CD4-positive, alpha-beta T cell treated with Interleukin-15 for 1 hour (primary cell): ENCODE results near the gene DUOX1.

Experiments
- DNase-seq: peaks from one replicate; pipeline ENCODE4 v3.0.0-alpha.2; 2020

The DUOX1 gene

DNA sequence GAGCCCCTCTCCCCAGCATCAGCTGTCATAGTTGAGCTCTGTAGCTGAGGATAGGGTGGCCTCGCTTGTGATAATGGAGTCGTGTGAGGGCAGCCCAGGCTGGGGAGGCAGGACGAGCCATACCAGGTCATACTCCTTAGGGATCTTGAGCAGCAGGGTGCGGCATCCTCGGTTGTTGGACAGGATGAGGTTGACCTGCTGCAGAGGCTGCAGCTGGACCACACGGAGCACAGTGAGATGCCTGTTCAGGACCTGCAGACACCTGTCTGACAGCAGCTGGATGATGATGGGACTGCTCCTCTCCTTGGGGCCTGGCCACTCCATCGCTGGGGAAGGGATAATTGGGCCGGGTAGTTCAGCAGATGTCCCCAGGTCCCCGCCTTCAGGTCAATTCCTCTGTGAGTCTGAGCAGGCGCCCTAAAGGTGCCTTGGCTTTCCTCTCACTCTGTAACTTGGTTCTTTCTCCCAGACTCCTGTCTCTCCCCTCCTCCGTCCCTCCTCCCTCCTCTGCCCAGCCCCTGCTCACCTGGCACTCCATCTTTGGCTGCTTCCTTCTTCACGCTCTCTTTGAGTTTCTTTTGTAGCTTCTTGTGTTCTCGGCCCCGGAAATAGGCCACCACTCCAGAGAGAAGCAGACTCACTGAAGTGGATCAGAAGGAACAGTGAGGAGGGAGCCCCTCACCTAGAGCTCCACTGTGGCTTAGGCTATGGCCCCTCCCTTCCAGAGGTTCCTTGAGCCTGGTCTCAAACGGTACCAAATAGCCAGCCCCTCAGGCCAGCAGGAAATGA is 23.6 kb upstream of the DUOX1 start:
- DNase-seq = no peak

DNA sequence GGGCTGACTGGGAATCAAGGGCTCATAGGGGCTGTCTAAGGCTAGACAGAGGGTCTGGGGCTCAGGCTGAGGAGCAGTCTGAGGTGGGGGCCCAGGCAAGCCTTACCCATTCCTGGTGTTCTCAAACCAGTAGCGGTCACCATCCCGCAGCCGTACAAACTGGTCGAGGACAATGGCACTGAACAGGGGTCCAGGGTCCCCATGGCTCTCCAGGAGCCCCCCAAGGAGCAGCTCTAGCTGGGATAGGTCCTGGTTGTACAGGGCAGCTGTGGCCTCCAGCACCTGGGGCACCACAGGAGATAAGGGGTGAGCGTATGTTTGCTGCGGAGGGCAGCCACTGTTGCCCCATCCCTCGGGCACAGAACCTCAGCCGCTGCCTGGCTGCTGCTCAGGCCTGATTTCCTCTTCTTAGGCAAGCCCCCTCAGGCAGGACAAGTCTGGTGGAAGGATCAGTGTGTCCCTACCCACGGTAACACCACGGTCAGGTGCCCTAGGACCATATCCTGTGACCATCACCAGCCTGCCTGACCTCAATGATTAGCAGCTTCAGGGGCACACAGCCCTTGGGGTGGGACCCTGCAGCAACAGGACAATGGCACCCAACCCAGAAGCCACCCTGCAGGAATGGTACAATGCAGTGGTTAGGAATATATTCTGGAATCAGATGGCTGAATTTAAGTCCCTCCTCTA is 21.7 kb upstream of the DUOX1 start:
- no peak for DNase-seq

DNA sequence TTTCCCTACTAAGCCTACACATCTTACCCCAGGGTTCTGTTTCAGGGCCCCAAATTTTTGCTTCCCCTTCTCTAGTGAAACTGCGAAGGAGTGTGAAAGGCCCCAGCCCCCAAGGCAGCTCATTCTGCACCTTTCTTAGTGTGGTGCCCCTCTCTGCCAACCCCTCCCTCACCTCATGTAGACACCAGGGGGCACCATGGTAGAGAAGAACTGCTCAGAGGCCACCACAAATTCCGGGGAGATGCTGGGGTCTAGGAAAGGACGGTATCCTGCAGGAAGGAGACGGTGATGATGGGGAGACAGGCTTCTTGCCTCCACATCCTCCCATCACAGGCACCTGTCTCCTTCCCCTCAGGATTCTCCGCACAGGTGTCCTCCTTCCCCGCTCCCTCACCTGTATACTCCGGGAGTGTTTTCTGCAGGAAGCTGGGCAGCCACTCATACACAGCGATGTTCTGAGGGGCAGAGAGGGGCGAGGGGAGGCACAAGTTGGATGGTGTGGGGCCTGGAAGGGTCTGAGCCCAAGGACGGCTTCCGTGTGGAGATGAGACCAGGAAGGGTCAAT is 19.5 kb upstream of the DUOX1 start:
- no peak for DNase-seq

DNA sequence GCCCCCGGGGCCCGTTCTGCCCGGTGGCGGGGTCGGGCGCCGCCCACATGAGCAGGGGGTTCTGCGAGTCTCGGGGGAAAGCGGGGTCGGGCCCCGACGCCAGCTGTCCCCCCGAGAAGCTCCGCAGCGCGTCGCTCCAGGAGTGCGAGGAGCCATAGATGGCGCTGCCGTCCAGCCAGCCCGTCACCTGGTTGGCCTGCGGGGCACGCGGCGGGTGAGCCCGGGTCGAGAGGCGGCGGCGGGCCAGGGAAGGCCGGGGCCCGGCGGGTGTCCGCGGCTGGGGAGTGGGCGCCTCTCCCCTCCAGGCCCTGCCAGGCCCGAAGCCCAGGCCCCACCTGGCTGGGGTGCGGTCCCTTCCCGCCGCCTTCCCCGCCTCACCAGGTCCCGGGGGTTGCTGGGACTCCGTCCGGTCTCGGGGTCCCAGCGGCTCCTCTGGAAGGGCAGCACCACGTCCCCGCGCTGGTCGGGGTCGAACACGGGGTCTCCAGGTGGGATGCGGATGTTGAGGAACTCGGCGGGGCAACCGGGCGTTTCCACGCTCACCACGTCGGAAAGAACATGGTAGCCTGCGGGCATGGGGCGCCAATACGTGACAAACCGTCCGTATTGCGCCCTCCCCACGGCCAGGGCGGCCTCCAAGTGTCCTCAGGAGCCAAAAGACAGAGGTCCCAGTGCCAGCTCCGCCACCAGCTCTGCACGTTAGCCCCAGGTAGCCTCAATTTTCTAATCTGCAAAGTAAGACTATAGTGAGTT is 18.2 kb upstream of the DUOX1 start:
- no peak for DNase-seq

DNA sequence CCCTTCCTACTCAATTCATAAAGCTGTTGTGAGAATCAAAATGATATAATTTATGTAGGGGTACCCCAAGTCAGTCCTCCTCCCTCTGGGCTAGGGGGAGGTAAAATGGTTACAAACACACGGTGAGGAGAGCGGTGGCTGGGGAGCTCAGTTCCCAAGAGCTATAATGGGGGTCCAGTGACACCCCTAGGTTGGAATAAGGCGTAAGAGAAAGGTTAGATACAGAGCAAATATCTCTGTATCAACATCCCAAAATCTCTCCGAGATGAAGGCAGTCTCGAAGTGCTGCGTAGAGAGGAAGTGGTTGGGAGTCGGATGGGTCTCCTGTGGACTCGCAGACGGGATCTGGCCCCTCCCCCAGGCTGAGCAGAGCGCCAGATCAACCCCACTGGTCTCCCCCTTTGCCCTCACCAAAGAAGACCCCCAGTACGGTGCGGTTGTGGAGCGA is 17.6 kb upstream of the DUOX1 start:
- no peak for DNase-seq

DNA sequence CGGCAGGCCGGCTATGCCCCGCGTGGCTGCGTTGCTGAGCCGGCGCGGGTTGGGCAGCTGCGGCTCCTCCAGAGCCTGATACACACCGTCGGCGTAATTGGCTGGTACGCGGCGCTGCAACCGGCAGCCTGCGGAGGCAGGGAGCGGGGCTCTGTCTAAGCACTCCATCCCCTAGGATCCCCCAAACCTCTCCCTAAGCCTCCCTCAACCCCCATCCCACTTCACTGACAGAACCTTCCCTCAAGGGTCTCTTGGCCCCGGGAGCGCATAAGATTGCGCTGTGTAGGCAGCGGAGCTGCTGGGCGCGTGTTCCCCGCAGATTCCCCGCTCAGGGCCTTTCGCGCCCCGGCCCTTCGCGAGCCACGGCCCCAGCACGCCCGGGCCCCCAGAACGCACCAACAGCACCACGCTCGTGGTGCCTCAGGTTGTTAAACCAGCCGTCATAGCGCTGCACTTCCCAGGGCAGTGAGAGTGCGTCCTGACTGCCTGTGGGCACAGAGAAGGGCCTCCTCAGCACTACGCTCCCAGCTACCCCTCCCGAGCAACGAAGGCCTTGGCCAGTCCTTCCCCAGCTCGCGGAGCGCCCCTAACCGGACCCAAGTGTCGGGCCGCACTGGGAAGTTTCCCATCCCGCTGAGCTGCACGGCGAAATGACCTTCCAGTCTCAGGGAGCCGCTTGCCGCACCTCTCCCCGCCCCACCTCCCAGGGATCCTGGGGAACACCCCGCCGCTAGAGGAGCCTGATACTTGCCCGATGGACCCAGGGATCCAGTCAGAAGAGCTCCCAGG is 17.0 kb upstream of the DUOX1 start:
- no peak for DNase-seq

DNA sequence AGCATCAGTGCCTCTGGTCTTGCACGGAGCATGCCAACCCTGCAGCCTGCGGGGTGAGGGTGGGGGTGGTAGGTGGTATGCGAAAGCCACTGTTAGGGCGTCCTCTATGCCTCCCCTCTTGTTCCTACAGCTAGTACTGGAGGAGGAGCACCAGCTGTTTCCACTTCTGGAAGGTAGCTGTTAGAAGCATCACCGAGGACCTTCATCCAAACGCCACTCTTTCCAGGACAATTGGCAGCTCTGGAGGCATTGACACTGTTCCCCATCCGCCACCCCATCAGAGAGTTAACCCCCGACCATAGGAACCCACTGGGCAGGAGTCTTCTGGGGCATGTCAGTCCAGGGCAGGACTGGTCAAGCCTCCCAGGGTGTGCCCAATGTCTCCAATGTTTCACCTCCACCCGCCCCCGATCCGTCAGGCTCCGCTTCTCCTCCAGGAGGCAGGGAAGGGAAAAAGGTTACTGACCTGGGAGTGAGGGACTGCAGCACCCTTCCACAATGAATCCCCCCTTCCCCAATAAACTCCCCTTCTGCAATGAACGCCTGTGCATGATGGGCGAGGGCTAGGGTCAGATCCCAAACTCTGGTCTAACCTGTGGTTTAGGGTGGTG is 16.3 kb upstream of the DUOX1 start:
- no peak for DNase-seq

DNA sequence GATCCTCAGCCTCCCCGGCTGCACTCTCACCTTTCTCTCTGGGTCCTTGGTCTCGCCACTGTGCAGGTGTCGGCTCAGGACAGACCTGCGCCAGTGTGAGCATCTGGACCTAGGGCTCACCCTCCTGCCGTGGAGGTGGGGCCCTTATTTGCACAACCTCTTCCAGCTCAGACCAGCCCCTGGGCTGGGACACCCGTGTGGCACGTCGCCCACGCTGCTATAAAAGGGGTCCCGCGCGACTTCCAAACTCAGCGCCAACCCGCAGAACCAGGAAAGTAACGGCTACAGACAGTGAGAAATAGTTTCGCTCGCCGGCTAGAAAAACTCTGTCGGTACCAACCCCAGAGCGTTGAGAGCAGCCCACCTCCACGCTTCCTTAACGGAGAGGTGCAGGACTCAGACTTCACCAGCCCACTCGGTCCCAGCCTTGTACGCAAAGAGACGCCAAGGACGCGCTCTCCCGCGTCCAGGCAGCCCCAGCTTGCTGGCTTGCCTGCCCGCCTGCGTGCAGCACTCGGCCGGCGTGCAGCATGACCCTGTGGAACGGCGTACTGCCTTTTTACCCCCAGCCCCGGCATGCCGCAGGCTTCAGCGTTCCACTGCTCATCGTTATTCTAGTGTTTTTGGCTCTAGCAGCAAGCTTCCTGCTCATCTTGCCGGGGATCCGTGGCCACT is 15.6 kb upstream of the DUOX1 start, which contains the start of the genes DUOX2 and DUOXA2:
DUOX2 (minus strand) TSS at position 97 of the 675 bp plus-strand sequence. CDS start 761 bp downstream, outside the sequence.
DUOXA2 (plus strand) TSS at position 251 of the 675 bp plus-strand sequence; CDS start at position 531, 280 bp downstream.
- DNase-seq = no peak

DNA sequence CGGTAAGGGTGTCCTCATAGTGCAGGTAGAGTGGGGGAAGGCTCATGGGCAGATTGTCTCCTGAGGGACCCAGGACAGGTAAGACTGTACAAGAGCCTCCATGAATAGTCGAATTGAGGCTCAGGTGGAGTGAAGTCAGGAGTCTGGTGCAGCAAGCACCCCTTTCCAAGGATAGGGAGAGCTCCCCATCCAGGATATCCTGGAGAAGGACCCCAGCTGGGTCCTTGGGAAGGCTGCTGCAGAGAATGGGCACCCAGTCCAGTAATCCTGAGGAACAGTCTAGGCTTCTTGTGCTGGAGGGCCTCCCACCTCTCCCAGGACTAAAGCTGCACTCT is 15.1 kb upstream of the DUOX1 start:
- DNase-seq = no peak

DNA sequence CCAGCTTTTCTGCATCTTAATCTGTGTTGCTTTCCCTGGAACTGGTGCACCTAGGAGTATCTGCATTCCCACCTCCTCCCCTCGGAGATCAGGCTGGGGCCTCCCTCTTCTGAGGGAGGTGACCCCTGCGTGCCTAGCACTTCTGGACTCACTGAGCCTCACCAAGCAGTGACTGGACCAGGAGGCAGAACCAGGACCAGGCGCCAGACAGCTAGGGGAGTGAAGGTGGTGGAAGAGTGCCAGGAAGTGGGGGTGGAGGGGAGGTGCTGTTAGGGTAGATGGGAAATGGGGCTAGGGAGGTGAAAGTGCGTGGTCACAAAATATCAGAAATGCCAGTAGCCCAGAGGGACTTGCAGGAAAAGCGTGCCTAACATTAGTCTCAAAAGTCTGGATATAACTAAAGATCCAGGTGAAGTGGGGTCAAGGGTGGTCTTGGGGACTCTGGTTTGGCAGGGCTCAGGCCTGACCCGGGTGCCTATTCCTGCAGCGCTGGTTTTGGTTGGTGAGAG is 14.4 kb upstream of the DUOX1 start:
- no peak for DNase-seq

DNA sequence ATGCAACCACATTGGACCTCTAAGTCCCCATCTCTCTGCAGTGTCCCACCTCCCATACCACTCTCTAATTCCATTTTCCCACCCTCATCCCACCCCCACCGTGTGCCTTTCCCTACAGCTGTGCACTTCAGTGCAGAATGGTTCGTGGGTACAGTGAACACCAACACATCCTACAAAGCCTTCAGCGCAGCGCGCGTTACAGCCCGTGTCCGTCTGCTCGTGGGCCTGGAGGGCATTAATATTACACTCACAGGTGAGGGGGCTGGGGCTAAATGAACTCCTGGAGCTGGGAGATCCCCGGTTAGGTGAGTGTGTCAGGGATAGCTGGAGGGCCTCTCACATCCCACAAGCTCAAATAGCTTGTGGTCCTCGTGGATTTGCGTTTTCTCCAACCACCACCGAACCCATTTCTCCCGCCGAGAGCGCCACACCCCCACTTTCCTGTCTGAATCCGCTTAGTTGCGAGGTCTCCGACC is 13.8 kb upstream of the DUOX1 start:
- DNase-seq = no peak

DNA sequence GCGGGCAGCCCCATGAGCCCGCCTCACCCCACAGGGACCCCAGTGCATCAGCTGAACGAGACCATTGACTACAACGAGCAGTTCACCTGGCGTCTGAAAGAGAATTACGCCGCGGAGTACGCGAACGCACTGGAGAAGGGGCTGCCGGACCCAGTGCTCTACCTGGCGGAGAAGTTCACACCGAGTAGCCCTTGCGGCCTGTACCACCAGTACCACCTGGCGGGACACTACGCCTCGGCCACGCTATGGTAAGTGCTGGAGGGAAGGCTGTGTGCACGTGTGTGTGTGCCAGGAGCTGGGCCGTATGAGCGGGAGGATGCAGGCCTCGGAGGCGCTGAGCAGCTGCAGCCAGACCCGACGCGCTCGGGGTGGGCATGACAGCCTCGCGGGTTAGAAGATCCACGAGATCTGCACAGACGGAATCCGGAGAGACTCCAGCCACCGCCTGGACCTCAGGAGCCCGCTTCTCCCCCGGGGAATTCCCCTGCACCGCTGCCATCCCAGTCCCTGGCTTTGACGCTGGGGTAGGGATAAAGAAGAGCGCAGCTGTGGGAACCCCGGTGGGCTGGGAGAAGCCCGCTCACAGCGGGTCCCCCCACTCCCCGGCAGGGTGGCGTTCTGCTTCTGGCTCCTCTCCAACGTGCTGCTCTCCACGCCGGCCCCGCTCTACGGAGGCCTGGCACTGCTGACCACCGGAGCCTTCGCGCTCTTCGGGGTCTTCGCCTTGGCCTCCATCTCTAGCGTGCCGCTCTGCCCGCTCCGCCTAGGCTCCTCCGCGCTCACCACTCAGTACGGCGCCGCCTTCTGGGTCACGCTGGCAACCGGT is 13.1 kb upstream of the DUOX1 start:
- no peak for DNase-seq

DNA sequence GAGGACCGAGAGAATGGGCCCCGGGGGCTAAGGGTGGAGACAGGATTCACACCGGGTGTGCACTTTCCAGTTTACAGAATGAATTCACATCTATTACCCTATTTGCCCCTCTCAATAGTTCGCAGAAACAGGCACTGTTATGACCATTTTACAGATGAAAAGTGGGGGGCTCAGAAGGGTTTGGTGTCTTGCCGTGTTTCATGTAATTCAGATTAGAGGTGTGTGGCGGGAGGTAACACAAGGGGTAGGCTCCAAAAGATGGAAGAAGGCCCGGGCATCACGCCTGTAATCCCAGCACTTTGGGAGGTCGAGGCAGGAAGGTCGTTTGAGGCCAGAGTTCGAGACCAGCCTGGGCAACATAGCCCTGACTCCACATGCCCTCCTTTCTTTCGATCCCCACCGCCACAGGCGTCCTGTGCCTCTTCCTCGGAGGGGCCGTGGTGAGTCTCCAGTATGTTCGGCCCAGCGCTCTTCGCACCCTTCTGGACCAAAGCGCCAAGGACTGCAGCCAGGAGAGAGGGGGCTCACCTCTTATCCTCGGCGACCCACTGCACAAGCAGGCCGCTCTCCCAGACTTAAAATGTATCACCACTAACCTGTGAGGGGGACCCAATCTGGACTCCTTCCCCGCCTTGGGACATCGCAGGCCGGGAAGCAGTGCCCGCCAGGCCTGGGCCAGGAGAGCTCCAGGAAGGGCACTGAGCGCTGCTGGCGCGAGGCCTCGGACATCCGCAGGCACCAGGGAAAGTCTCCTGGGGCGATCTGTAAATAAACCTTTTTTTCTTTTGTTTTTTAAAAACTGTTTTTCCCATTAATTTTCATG is 12.3 kb upstream of the DUOX1 start:
- no peak for DNase-seq

DNA sequence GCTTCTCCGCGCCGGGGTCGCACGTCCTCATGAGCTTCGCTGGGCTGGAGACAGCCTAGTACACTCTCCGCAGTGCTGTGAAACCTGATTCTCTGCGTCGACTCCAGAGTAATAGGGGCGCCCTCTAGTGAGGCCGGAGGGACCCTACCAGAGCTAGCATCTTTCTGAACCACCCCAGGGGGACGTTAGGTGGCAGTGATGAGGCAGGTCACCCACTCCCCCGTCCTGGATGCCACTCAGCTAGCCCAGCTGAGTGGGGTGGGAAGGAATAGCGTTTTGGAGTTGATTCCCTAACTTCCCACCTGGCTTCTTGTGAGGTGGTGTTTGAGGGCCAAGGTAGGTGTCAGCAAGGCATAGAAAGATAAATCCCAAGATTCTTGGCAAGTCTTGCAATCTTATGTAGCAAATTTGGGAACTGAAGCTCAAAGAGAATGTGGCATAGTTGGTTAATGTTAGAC is 11.6 kb upstream of the DUOX1 start:
- peak; percentile 84 for DNase-seq

DNA sequence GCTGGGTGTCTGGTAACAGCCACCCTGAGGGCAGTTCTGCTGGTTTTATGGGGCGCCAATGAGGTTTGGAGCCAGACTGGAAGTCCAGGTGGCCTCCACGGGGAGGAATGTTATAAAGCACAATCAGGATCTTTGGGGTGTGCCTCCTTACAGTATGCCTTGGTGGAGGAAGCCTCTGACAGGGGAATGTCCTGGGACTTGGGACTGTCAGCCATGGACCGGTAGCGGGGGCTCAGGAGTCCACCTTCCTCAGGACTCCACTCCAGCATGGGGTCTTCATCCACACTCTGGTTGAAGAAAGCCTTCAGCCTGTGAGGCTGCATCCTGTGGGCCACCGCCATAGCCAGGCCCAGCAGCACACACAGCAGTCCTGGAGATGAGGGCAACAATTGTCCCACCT is 10.8 kb upstream of the DUOX1 start:
- no peak for DNase-seq

DNA sequence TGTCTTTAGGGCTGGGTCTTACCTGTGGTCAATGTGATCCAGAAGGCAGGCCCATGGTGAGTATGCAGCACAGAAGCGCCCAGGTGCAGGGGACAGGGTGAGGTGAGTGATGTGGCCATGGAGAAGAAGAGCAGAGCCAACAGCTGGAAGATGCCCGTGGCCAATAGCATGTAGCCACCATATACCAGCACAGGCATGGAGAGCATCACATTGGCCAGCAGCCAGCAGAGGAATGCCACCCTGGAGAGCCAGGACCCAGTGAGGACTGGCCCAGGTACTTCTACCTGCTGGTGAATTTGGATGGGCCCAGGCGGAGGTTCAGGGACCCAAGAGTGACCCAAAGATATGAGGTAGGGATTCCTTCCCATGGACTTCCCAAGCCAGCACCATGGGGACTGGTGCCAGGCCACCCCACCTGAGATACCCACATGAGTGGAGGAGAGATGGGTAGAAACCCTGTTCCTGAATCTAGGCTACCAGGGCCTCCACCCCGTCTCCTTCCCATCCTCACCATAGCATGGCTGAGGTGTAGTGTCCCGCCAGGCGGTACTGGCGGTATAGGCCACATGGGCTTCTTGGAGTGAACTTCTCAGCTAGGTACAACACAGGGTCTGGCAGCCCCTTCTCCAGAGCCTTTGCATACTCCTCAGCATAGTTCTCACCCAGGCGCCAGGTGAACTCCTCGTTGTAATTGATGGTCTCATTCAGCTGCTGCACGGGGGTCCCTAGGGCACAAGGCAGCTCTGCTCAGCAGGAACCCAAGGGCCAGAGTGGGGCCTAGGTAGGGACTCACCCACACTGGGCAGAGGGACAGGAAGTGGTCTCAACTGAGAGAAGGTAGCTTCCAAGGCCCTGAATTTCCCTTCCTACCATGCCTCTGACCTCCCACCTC is 9.5 kb upstream of the DUOX1 start:
- DNase-seq = no peak

DNA sequence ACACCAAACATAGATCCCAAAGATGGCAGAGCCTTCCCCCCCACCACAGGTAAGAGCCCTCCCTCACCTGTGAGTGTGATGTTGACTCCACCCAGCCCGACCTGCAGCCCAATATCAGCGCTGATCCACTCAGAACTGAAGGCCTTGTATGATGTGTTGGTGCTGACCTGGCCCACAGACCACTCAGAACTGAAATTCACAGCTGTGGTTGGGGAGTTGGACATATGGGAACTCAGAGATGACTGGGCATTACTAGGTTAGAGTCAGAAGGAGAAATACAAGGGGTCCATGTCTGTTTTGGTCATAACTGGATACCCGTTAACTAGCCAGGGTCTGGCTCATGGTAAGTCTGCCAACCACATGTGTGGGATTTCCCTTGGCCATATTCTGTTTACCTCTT is 8.8 kb upstream of the DUOX1 start:
- DNase-seq = no peak
